Epithelial cell of esophagus (primary cell): Measurements from ENCODE around the gene LENEP.

Experiments used
- DNase-seq: peaks from one replicate; pipeline ENCODE4 v3.0.0; 2010; ENCODE audit warnings: low read depth
- H3K4me3 ChIP-seq: 2 replicates; pipeline ENCODE4 v1.5.1; 2011; ENCODE audit warnings: mild to moderate bottlenecking, low read length, control low read depth
- TF ChIP-seq, protein P1 (sequence below): IDR thresholded peaks from 2 replicates; pipeline ENCODE4 v1.5.1; 2011; ENCODE audit warnings: low read depth, mild to moderate bottlenecking, low read length, control low read depth, inconsistent platforms; ENCODE audit not compliant: insufficient read depth; ENCODE audit errors: missing control alignments

LENEP gene

DNA sequence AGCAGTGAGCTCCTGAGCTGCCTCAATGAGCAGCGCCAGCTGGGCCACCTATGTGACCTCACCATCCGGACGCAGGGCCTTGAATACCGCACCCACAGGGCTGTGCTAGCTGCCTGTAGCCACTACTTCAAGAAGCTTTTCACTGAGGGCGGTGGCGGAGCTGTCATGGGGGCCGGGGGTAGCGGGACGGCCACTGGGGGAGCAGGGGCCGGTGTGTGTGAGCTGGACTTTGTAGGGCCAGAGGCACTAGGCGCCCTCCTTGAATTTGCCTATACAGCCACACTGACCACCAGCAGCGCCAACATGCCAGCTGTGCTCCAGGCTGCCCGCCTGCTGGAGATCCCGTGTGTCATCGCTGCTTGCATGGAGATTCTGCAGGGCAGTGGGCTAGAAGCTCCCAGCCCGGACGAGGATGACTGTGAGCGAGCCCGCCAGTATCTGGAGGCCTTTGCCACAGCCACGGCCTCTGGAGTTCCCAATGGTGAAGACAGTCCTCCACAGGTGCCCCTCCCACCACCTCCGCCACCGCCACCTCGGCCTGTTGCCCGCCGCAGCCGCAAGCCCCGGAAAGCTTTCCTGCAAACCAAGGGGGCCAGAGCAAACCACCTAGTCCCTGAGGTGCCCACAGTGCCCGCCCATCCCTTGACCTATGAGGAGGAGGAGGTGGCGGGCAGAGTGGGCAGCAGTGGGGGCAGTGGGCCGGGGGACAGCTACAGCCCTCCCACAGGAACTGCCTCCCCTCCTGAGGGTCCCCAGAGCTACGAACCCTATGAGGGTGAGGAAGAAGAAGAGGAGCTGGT lies 21.5 kb downstream of the LENEP start:
- TF ChIP-seq, protein P1, sequence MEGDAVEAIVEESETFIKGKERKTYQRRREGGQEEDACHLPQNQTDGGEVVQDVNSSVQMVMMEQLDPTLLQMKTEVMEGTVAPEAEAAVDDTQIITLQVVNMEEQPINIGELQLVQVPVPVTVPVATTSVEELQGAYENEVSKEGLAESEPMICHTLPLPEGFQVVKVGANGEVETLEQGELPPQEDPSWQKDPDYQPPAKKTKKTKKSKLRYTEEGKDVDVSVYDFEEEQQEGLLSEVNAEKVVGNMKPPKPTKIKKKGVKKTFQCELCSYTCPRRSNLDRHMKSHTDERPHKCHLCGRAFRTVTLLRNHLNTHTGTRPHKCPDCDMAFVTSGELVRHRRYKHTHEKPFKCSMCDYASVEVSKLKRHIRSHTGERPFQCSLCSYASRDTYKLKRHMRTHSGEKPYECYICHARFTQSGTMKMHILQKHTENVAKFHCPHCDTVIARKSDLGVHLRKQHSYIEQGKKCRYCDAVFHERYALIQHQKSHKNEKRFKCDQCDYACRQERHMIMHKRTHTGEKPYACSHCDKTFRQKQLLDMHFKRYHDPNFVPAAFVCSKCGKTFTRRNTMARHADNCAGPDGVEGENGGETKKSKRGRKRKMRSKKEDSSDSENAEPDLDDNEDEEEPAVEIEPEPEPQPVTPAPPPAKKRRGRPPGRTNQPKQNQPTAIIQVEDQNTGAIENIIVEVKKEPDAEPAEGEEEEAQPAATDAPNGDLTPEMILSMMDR: no peak
- no peak for DNase-seq
- H3K4me3 ChIP-seq: no peak overlapping the region

DNA sequence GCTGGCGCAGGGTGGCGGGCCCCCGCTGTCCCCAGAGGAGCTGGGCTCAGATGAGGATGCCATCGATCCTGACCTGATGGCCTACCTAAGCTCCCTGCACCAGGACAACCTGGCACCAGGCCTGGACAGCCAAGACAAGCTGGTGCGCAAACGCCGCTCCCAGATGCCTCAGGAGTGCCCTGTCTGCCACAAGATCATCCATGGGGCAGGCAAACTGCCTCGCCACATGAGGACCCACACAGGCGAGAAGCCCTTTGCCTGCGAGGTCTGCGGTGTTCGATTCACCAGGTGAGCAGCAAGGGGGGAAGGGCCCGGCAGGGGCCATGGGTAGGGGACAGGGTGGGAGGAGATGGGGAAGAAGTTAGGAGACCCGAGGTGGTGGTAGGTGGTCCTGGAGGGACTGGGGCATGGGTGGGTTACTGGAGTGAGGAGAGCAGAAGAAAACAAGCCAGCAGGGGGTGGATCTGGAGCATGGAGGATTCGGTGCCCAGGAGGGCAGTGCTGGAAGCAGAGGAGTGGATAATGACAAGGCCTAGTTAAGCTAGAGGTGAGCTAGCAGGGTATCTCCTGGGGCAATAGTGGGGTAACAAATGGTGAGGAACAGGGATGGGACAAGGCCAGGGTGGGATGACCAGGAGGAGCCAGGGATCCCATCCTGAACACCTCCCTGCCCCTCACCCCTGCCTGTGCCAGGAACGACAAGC lies 22.3 kb downstream of the LENEP start:
- no peak overlapping the region for H3K4me3 ChIP-seq
- DNase-seq: no peak
- TF ChIP-seq, protein P1: no peak

DNA sequence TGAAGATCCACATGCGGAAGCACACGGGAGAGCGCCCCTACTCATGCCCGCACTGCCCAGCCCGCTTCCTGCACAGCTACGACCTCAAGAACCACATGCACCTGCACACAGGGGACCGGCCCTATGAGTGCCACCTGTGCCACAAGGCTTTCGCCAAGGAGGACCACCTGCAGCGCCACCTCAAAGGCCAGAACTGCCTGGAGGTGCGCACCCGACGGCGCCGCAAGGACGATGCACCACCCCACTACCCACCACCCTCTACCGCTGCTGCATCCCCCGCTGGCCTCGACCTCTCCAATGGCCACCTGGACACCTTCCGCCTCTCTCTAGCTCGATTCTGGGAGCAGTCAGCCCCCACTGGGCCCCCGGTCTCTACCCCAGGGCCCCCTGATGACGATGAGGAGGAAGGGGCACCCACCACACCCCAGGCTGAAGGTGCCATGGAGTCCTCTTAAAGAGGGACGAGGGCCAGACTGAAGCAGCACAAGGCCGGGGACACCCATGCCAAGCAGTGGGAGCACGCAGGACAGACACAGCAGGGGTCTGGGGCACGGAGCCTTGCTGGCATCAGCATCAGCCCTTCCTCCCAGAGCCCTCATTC lies 22.9 kb downstream of the LENEP start:
- TF ChIP-seq, protein P1: no peak
- H3K4me3 ChIP-seq: no peak overlapping the region
- no peak for DNase-seq

DNA sequence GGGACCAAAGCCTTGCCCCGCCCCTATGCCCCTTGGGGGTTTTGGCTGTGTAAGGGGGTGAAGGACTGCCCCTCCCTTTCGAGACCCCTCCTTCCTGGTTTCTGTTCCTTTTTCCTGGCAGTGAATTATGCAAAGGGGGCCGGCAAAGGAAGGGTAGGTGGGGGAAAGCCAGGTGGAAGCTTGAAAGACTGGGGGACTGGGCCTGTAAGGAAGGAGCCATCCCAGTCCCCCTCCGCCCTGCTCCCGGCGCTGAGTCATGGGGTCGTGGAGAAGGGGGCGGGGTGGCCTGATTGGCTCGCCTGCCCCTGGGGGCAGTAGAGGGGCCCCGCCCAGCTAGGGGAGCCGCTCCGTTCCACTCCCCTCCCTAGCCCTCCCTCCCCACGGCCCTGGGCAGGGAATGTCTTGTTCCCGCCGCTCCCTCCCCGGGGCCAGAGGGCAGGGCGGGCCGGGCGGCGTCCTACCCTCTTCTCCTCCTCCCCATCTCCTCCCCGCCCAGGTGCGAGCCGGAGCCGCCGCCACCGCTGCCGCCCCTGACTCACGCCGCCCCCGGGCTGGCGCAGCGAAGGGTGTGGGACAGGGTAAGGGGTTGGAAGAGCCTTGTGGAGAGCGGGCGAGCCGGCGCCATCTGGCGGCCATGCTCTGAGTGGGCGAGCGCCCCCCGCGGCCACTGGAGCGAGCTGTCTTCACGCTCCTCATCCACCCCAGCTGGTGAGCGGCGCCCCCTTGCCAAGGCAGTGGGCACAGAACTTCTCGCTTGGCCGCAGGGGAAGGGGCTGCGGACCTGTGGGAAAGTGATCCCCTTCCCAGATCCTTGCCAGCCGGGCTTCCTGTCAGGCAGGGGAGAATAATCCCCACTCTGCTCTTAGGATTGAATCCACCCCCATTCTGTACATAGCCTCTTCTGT lies 23.9 kb downstream of the LENEP start:
- peak overlapping the region; percentile 11 for H3K4me3 ChIP-seq
- DNase-seq: peak; percentile 99
- TF ChIP-seq, protein P1: peak; percentile 81

DNA sequence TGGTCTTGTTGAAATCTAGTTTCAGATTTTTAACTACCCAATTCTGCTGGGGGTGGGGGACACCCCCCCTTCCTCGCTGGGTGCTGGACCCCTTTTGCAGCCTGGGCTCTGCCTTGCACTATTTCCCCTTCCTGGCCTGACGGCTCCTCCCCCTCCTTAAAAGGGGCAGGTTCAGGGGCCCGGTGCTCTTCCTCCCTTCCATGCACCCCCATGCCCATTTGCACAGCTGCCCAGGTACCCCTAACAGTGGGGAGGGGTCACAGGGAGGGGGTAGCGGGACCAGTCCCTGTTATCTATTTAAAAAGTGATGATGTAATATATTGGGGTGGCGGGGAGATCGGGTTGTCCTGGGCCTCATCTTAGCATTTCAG lies 24.5 kb downstream of the LENEP start:
- DNase-seq: no peak
- H3K4me3 ChIP-seq: peak overlapping the region; percentile 11
- TF ChIP-seq, protein P1: no peak

DNA sequence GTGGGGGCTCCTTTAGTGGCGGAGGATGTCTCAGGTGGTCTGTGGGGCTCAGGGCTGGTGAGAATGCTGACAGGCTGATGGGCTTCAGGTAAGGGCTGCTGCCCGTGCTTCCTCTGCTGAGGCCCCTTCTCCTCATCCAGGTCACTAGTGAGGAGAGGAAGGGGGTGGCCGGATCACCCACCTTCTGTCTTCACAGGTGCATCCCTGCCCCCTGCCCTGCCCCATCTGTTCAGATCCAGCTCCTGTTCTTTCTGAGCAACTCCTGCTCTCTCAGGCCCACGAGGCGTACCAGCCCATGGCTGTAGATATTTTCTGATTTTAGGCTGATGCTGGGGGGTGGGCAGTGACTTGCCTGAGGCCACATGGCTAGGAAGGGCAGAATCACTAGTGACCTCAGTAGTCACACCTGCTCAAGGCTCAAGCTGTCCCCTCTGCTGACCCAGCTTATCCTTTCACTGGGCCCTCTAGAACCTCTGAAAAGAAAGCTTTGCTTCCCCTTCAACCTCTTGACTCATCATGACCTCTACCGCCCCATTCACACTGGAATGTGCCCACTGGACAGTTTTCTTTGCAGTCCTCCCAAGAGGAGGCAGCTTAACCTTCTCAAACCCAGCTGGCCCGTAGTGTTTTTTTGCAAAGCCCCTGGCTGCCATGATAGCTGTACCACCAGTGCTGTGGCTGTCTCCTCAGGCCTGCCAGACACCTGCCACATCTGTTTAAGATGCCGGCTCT lies 25.4 kb downstream of the LENEP start:
- TF ChIP-seq, protein P1: no peak
- H3K4me3 ChIP-seq: no peak overlapping the region
- DNase-seq: no peak
